ENCODE data around the gene CUL4B.
A peak's percentile ranks its signal among the peaks of the same experiment; 100 is the strongest.
"Not testable (repeated sequence)": the region's sequence is repeated elsewhere in the genome, so short reads cannot be mapped to it uniquely, and the experiment has no call there.

CUL4B gene

GRCh38 chrX:120522820-120523219 lies 37.9 kb downstream of the CUL4B start:
- DNase-seq (ENCODE audit: low read depth) = no peak

- DNase-seq (ENCODE audit: low read depth) = no peak
Observed at GRCh38 chrX:120517936-120518335, 42.8 kb downstream of the CUL4B start.

- DNase-seq (ENCODE audit: low read depth) = no peak
Observed at GRCh38 chrX:120514236-120514635, 46.5 kb downstream of the CUL4B start.

- no peak for DNase-seq (ENCODE audit: low read depth)
Observed at GRCh38 chrX:120512627-120513026, 48.1 kb downstream of the CUL4B start.

GRCh38 chrX:120512222-120512621 lies 48.5 kb downstream of the CUL4B start:
- DNase-seq (ENCODE audit: low read depth) = no peak

- no peak for DNase-seq (ENCODE audit: low read depth)
Observed at GRCh38 chrX:120504569-120504968, 56.2 kb downstream of the CUL4B start.

GRCh38 chrX:120499301-120500072 lies 61.3 kb downstream of the CUL4B start:
- DNase-seq (ENCODE audit: low read depth) = no peak

- not testable (repeated sequence) for DNase-seq (ENCODE audit: low read depth)
Observed at GRCh38 chrX:120490119-120490518, 70.6 kb downstream of the CUL4B start.

GRCh38 chrX:120486786-120487185 lies 74.0 kb downstream of the CUL4B start:
- DNase-seq (ENCODE audit: low read depth) = no peak

GRCh38 chrX:120485638-120486520 lies 74.9 kb downstream of the CUL4B start:
- DNase-seq (ENCODE audit: low read depth) = peak; percentile 21

- DNase-seq (ENCODE audit: low read depth) = no peak
Observed at GRCh38 chrX:120485315-120485637, 75.5 kb downstream of the CUL4B start.

- no peak for DNase-seq (ENCODE audit: low read depth)
Observed at GRCh38 chrX:120477453-120477852, 83.3 kb downstream of the CUL4B start.

GRCh38 chrX:120476714-120477113 lies 84.0 kb downstream of the CUL4B start:
- no peak for DNase-seq (ENCODE audit: low read depth)

GRCh38 chrX:120475447-120475846 lies 85.3 kb downstream of the CUL4B start:
- DNase-seq (ENCODE audit: low read depth) = not testable (repeated sequence)

All from stimulated activated CD8-positive, alpha-beta memory T cell treated with anti-CD3 and anti-CD28 coated beads, Interleukin-4, amount 100 ng/mL, for 24 hours (primary cell).